ENCODE measurements around the gene PTPN23. TPM values are rescaled to one million over a fixed set of nuclear protein-coding genes. Genes with fewer than 3 reads are reported as not detected.

Gene PTPN23
- total RNA-seq, 4 donors from 2014 or later = 45.9 to 135 (median 61.1) TPM

GRCh38 chr3:47379411-47379899 lies 1.4 kb upstream of the PTPN23 start:
- no peak for TF ChIP-seq EP300 (IDR thresholded peaks at IDR 0.05)
- no peak for TF ChIP-seq POLR2A (IDR thresholded peaks at IDR 0.05)
- no peak overlapping the region for H3K27ac ChIP-seq

GRCh38 chr3:47380026-47380600 lies 708 bp upstream of the PTPN23 start:
- Histone ChIP-seq H3K9me3 (no peaks in the 10 kb centered on the region), H3K4me1 (peaks cover 35% of the 10 kb centered on the region), H3K27ac (peak overlapping the region; percentile 95), H3K27me3 (no peaks in the 10 kb centered on the region), H3K36me3 (no peaks in the 10 kb centered on the region), H3K4me3 (peak overlapping the region; percentile 90)
- WGBS = 17% methylated on average over 21 of the region's 23 CpGs
- TF ChIP-seq CTCF (IDR thresholded peaks at IDR 0.05) = no peak
- no peak for TF ChIP-seq EP300 (IDR thresholded peaks at IDR 0.05)
- no peak for TF ChIP-seq POLR2AphosphoS5 (IDR thresholded peaks at IDR 0.05)
- no peak for TF ChIP-seq POLR2A (IDR thresholded peaks at IDR 0.05)
- DNase-seq (ENCODE audit: low spot score in 2 of 2) = no peak

More at GRCh38 chr3:47379411-47379899, 1.4 kb upstream of the PTPN23 start:
- Histone ChIP-seq H3K9me3 (no peaks in the 10 kb centered on the region), H3K27me3 (no peaks in the 10 kb centered on the region), H3K4me3 (peak overlapping the region; percentile 90), H3K36me3 (no peaks in the 10 kb centered on the region), H3K4me1 (peaks cover 30% of the 10 kb centered on the region)
- DNase-seq (ENCODE audit: low spot score in 2 of 2) = no peak
- WGBS = 90% methylated on average over 19 of the region's 19 CpGs

- Histone ChIP-seq H3K27me3 (no peaks in the 10 kb centered on the region), H3K9me3 (no peaks in the 10 kb centered on the region), H3K4me3 (peak overlapping the region; percentile 90), H3K36me3 (no peaks in the 10 kb centered on the region), H3K4me1 (peaks cover 49% of the 10 kb centered on the region), H3K27ac (peak overlapping the region; percentile 95)
- peak; percentile 92 for DNase-seq (ENCODE audit: low spot score in 2 of 2)
- no peak for TF ChIP-seq POLR2A (IDR thresholded peaks at IDR 0.05)
- TF ChIP-seq CTCF (IDR thresholded peaks at IDR 0.05) = no peak
- peak in 1 of 3 donors; percentile 9 for TF ChIP-seq POLR2AphosphoS5 (IDR thresholded peaks at IDR 0.05)
- no peak for TF ChIP-seq EP300 (IDR thresholded peaks at IDR 0.05)
- WGBS = 6% methylated on average over 34 of the region's 44 CpGs
These were observed 716 bp downstream of the PTPN23 start for GRCh38 chr3:47381317-47382157.

GRCh38 chr3:47384425-47384824 lies 3.6 kb downstream of the PTPN23 start:
- Histone ChIP-seq H3K27me3 (no peaks in the 10 kb centered on the region), H3K4me1 (peaks cover 51% of the 10 kb centered on the region), H3K4me3 (no peak overlapping the region), H3K27ac (no peak overlapping the region), H3K9me3 (no peaks in the 10 kb centered on the region), H3K36me3 (peaks cover 7% of the 10 kb centered on the region)
- no peak for DNase-seq (ENCODE audit: low spot score in 2 of 2)
- WGBS = 79% methylated on average over 4 of the region's 4 CpGs
- TF ChIP-seq EP300 (IDR thresholded peaks at IDR 0.05) = no peak
- no peak for TF ChIP-seq POLR2AphosphoS5 (IDR thresholded peaks at IDR 0.05)
- no peak for TF ChIP-seq POLR2A (IDR thresholded peaks at IDR 0.05)
- TF ChIP-seq CTCF (IDR thresholded peaks at IDR 0.05) = no peak

GRCh38 chr3:47385007-47385406 lies 4.2 kb downstream of the PTPN23 start:
- TF ChIP-seq EP300 (IDR thresholded peaks at IDR 0.05) (no peak), POLR2AphosphoS5 (IDR thresholded peaks at IDR 0.05) (no peak), POLR2A (IDR thresholded peaks at IDR 0.05) (no peak), CTCF (IDR thresholded peaks at IDR 0.05) (no peak)
- Histone ChIP-seq H3K36me3 (peaks cover 9% of the 10 kb centered on the region), H3K9me3 (no peaks in the 10 kb centered on the region), H3K4me3 (no peak overlapping the region), H3K4me1 (peaks cover 46% of the 10 kb centered on the region), H3K27me3 (no peaks in the 10 kb centered on the region), H3K27ac (no peak overlapping the region)
- DNase-seq (ENCODE audit: low spot score in 2 of 2) = no peak
- 79% methylated on average over 4 of the region's 4 CpGs for WGBS
